ENCODE measurements around the gene TMEM243. TPM values are rescaled to one million over a fixed set of nuclear protein-coding genes. Genes with fewer than 3 reads are reported as not detected.

The TMEM243 gene
- total RNA-seq, 4 donors from 2014 or later = 122 to 142 (median 133) TPM

DNA sequence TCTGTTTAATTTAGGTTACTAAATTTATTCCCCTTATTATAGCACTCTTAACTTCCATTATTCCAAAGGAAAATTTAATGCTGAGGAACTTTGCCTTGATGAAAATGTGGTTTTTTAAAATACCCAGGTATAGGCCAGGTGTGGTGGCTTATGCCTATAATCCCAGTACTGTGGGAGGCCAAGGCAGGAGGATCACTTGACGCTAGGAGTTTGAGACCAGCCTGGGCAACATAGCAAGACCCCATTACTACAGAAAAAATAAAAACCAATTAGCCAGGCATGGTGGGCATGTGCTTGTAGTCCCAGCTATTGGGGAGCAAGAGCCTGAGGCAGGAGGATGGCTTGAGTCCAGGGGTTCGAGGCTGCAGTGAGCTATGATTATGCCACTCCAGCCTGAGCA is 32.4 kb downstream of the TMEM243 start:
- no peaks in the 10 kb centered on the region for H3K9me3 ChIP-seq
- TF ChIP-seq POLR2A (IDR thresholded peaks at IDR 0.05) = no peak
- TF ChIP-seq, protein P1, sequence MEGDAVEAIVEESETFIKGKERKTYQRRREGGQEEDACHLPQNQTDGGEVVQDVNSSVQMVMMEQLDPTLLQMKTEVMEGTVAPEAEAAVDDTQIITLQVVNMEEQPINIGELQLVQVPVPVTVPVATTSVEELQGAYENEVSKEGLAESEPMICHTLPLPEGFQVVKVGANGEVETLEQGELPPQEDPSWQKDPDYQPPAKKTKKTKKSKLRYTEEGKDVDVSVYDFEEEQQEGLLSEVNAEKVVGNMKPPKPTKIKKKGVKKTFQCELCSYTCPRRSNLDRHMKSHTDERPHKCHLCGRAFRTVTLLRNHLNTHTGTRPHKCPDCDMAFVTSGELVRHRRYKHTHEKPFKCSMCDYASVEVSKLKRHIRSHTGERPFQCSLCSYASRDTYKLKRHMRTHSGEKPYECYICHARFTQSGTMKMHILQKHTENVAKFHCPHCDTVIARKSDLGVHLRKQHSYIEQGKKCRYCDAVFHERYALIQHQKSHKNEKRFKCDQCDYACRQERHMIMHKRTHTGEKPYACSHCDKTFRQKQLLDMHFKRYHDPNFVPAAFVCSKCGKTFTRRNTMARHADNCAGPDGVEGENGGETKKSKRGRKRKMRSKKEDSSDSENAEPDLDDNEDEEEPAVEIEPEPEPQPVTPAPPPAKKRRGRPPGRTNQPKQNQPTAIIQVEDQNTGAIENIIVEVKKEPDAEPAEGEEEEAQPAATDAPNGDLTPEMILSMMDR (IDR thresholded peaks at IDR 0.05) = no peak
- peaks cover 53% of the 10 kb centered on the region in 2 donors for H3K36me3 ChIP-seq
- WGBS, 2 donors = 92 to 98% methylated on average over 2 of the region's 2 CpGs
- H3K27me3 ChIP-seq = no peaks in the 10 kb centered on the region
- H3K27ac ChIP-seq = no peak overlapping the region
- no peaks in the 10 kb centered on the region for H3K4me1 ChIP-seq
- no peak for DNase-seq
- no peak overlapping the region for H3K4me3 ChIP-seq (replicated peaks in 1 of 3)
- intact Hi-C loops (cut with DNase I) = no loop called here

DNA sequence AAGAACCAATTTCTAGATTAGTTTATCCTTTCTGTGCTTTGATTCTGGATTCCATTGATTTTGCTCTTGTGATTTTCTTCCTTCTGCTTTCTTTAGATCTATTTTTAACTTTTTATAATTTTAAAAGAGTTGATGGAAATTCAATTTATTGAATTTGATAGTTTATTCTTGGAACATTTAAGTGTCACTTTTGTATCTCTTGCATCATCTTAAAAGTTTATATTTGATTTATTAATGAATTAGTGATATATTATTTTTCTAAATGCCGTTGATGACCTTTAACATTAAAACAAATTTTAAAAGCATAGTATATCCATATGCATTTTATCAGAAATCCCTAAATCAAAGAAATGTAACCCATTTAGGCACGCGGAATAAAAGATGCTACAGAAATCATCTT is 40.4 kb downstream of the TMEM243 start:
- Histone ChIP-seq H3K9me3 (no peaks in the 10 kb centered on the region), H3K27me3 (no peaks in the 10 kb centered on the region), H3K27ac (no peak overlapping the region), H3K4me3 (replicated peaks in 1 of 3) (no peak overlapping the region), H3K36me3 (peaks cover 26 to 44% of the 10 kb centered on the region in 2 donors), H3K4me1 (no peaks in the 10 kb centered on the region)
- TF ChIP-seq, protein P1 (IDR thresholded peaks at IDR 0.05) = no peak
- no peak for TF ChIP-seq POLR2A (IDR thresholded peaks at IDR 0.05)
- intact Hi-C loops (cut with DNase I) = no loop called here
- no peak for DNase-seq
- 97 to 98% methylated on average over 3 of the region's 3 CpGs for WGBS, 2 donors

DNA sequence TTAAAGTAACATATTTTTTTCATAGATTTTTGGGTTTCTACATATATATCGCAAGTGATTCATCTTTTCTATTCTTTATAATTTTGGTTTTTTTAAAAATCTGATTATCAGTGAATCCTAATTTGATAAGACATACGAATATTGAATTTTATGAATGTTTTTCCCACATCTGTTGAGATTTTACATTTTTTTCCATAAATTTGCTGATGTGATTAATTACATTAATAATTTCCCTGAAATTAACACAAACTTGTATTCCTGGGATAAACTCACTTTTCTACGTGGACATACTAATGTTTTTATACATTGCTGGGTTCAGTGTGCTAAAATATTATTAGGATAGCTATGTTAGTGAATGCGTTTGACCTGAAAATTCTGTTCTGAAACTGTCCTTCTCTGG is 41.2 kb downstream of the TMEM243 start:
- 95 to 96% methylated on average over 4 of the region's 4 CpGs for WGBS, 2 donors
- no peaks in the 10 kb centered on the region for H3K27me3 ChIP-seq
- no peak for TF ChIP-seq POLR2A (IDR thresholded peaks at IDR 0.05)
- TF ChIP-seq, protein P1 (IDR thresholded peaks at IDR 0.05) = no peak
- H3K9me3 ChIP-seq = no peaks in the 10 kb centered on the region
- intact Hi-C loops (cut with DNase I) = no loop called here
- no peaks in the 10 kb centered on the region for H3K4me1 ChIP-seq
- H3K4me3 ChIP-seq (replicated peaks in 1 of 3) = no peak overlapping the region
- peaks cover 29 to 45% of the 10 kb centered on the region in 2 donors for H3K36me3 ChIP-seq
- H3K27ac ChIP-seq = no peak overlapping the region
- no peak for DNase-seq

DNA sequence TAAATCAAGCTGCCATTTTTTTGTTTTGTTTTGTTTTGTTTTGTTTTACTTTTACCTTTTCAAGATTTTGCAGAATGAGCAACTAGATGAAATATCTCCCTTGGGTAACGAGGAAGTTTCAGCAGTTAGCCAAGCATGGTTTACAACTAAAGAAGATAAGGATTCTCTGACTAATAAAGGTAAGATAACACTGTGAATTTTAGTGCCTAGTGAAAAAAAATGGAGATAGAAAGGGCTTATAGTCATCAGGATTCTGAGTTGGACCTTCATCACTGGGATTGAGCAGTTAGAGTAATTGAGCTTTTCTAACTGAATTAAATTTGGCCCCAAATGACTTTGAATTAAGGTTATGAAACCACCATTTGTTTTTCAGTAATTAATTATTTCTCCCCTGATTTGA is 46.1 kb downstream of the TMEM243 start:
- DNase-seq = no peak
- H3K4me1 ChIP-seq = no peaks in the 10 kb centered on the region
- H3K27ac ChIP-seq = no peak overlapping the region
- no peaks in the 10 kb centered on the region for H3K9me3 ChIP-seq
- H3K4me3 ChIP-seq (replicated peaks in 1 of 3) = no peak overlapping the region
- H3K36me3 ChIP-seq = peaks cover 39 to 47% of the 10 kb centered on the region in 2 donors
- intact Hi-C loops (cut with DNase I) = no loop called here
- TF ChIP-seq POLR2A (IDR thresholded peaks at IDR 0.05) = no peak
- TF ChIP-seq, protein P1 (IDR thresholded peaks at IDR 0.05) = no peak
- H3K27me3 ChIP-seq = no peaks in the 10 kb centered on the region
- 95 to 100% methylated on average over 1 of the region's 1 CpG for WGBS, 2 donors

DNA sequence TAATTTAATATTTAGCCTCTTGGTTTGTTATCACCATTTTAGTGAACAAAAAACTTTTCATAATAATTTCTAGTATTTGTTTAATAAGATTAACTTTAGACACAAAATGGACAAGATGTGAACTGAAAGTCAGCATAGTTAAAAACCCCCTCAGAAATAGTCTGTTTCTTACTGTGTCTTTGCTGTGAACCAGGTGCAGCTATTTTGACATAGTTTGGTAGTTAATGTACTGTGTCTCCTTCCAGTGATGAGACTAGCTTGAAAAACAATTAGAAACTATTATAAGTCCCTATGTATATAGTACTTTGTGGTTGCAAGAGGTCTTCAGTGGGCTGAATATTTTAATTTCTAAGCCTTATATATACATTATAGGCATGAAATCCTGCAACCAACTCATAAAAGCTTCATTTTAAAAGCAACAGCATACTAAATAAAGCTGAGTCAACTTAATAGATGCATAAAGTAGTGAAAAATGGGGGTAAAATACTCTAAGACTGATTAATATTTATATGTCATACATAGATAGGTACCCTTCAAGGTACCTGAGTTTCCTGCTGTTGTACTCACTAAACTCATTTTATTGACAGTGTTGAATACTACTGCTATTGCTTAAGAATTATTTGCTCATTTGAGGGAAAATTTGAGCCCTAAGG is 48.1 kb downstream of the TMEM243 start:
- H3K27ac ChIP-seq = no peak overlapping the region
- H3K4me3 ChIP-seq (replicated peaks in 1 of 3) = no peak overlapping the region
- no peaks in the 10 kb centered on the region for H3K9me3 ChIP-seq
- H3K4me1 ChIP-seq = no peaks in the 10 kb centered on the region
- H3K27me3 ChIP-seq = no peaks in the 10 kb centered on the region
- DNase-seq = no peak
- H3K36me3 ChIP-seq = peaks cover 53 to 57% of the 10 kb centered on the region in 2 donors
- TF ChIP-seq POLR2A (IDR thresholded peaks at IDR 0.05) = no peak
- TF ChIP-seq, protein P1 (IDR thresholded peaks at IDR 0.05) = no peak
- intact Hi-C loops (cut with DNase I) = no loop called here

All from thyroid gland (tissue), 4 donors.